ENCODE measurements around the gene SLC16A3. TPM values are rescaled to one million over a fixed set of nuclear protein-coding genes. Genes with fewer than 3 reads are reported as not detected.

Gene SLC16A3
- total and polyA plus RNA-seq, 10 of the 15 experiments (the other 5 are each of a cell fraction or from before 2014, with no cell fraction given), result 0.10 to 46.5 (median 8.0) TPM

DNA sequence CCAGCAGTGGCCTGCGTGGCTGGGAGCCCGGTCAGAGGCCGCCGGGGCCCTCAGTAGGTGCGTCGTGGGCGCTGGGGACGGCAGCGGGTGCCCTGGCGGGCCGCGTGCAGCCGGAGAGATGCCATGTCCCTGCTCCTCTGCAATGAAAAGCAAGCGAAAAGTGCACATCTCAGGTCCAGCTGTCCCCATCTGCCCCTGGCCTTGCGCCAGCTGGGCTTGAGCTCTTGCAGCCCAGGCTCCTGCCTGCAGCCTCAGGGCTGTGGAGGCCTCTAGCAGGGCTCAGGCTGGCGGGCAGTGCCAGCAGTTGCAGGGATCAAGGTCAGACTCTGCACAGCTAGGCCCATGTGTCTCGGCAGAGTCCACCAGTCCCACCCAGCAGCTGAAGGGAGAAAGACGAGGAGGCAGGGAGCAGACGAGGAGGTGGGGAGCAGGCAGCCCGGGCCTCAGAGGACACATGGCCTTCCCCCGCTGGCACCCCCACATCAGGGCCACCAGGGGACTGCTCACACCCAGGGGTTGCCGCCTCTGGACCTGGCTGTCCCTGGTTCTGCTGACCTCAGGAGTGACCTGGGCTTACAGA lies 11.2 kb downstream of the SLC16A3 start:
- WGBS (ENCODE audit: insufficient coverage, insufficient replicate concordance, low lambda C conversion rate, missing lambda C conversion rate), result 98% methylated on average over 21 of the region's 22 CpGs
- no peak for TF ChIP-seq POLR2AphosphoS5 (IDR thresholded peaks at IDR 0.05; ENCODE audit: low read length)
- no peak for TF ChIP-seq NFIC (IDR thresholded peaks at IDR 0.05; ENCODE audit: low read depth, low read length)
- TF ChIP-seq EZH2 (IDR thresholded peaks at IDR 0.05; ENCODE audit: borderline replicate concordance, control insufficient read depth, low read depth, low read length), result no peak
- TF ChIP-seq ATF7 (IDR thresholded peaks at IDR 0.05; ENCODE audit: low read depth), result no peak
- Histone ChIP-seq H3K27ac (ENCODE audit: control insufficient read depth, insufficient read depth) (no peak overlapping the region), H4K20me1 (ENCODE audit: control insufficient read depth, insufficient read depth) (peaks cover 3% of the 10 kb centered on the region; the same call in 1 of the 2 replicates), H3K4me2 (ENCODE audit: control insufficient read depth, insufficient read depth) (no peak overlapping the region), H3K4me3 (no peak overlapping the region), H3K9ac (ENCODE audit: control insufficient read depth, insufficient read depth, low read length) (no peak overlapping the region), H3K4me1 (ENCODE audit: control insufficient read depth, insufficient read depth, low read length) (peaks cover 44% of the 10 kb centered on the region), H3K79me2 (ENCODE audit: control insufficient read depth, insufficient read depth, low read length) (peaks cover 15% of the 10 kb centered on the region), H3K36me3 (ENCODE audit: control insufficient read depth in 2 of 2, insufficient read depth in 2 of 2, low read length in 1 of 2) (peaks cover 24 to 46% of the 10 kb centered on the region in 2 experiments), H3K9me3 (replicated peaks; ENCODE audit: control insufficient read depth, insufficient read depth, low read length) (no peaks in the 10 kb centered on the region), H2AFZ (ENCODE audit: control insufficient read depth, low read depth, low read length) (no peak overlapping the region), H3K27me3 (replicated peaks in 1 of 2; ENCODE audit: control insufficient read depth in 2 of 2, insufficient read depth in 2 of 2, low read length in 1 of 2) (no peaks in the 10 kb centered on the region)
- in situ Hi-C loops (cut with MboI), result no loop called here
- DNase-seq (ENCODE audit: low read depth, low spot score) (no peak), ATAC-seq (no peak), FAIRE-seq (no peak)
- ChIA-PET POLR2A (no interaction called here), CTCF (interaction anchor here (2.8 to 3.0 kb wide), 2 partner anchors 60 to 81 kb away, joined by 13 to 19 read pairs; no protein-coding TSS in a partner anchor), SMC1A (ENCODE audit: uncharacterized antibody, unreplicated experiment) (interaction anchor here (1.2 kb wide), 1 partner anchor 34 kb away, joined by 3 read pairs; no protein-coding TSS in a partner anchor), RAD21 (ENCODE audit: unreplicated experiment) (no interaction called here)
- intact Hi-C loops (cut with micrococcal nuclease; ENCODE audit: unreplicated experiment), result no loop called here
- BruUV-seq (replicated peaks), result no TSS peak

- Histone ChIP-seq H3K9ac (ENCODE audit: control insufficient read depth, insufficient read depth, low read length) (no peak overlapping the region), H3K27me3 (replicated peaks in 1 of 2; ENCODE audit: control insufficient read depth in 2 of 2, insufficient read depth in 2 of 2, low read length in 1 of 2) (no peaks in the 10 kb centered on the region), H2AFZ (ENCODE audit: control insufficient read depth, low read depth, low read length) (no peak overlapping the region), H4K20me1 (ENCODE audit: control insufficient read depth, insufficient read depth) (peaks cover 3% of the 10 kb centered on the region), H3K9me3 (replicated peaks; ENCODE audit: control insufficient read depth, insufficient read depth, low read length) (no peaks in the 10 kb centered on the region), H3K27ac (ENCODE audit: control insufficient read depth, insufficient read depth) (no peak overlapping the region), H3K4me1 (ENCODE audit: control insufficient read depth, insufficient read depth, low read length) (peaks cover 38% of the 10 kb centered on the region), H3K4me2 (ENCODE audit: control insufficient read depth, insufficient read depth) (no peak overlapping the region), H3K4me3 (no peak overlapping the region), H3K79me2 (ENCODE audit: control insufficient read depth, insufficient read depth, low read length) (peaks cover 9% of the 10 kb centered on the region), H3K36me3 (ENCODE audit: control insufficient read depth in 2 of 2, insufficient read depth in 2 of 2, low read length in 1 of 2) (peaks cover 26 to 50% of the 10 kb centered on the region in 2 experiments)
- ChIA-PET POLR2A (interaction anchor here (1.5 to 1.9 kb wide), 3 partner anchors 12 to 58 kb away, joined by 4 read pairs; partner anchors contain the start of genes CSNK1D and SLC16A3), RAD21 (ENCODE audit: unreplicated experiment) (interaction anchor here (1.1 to 2.6 kb wide), 4 partner anchors 35 to 81 kb away, joined by 4 to 18 read pairs (median 10); no protein-coding TSS in a partner anchor), SMC1A (ENCODE audit: uncharacterized antibody, unreplicated experiment) (interaction anchor here (1.2 to 2.6 kb wide), 4 partner anchors 34 to 80 kb away, joined by 3 to 12 read pairs (median 6); no protein-coding TSS in a partner anchor), CTCF (interaction anchor here (1.1 to 3.0 kb wide), 4 partner anchors 37 to 211 kb away, joined by 3 to 19 read pairs (median 8); no protein-coding TSS in a partner anchor)
- no peak for DNase-seq (ENCODE audit: low read depth, low spot score)
- in situ Hi-C loops (cut with MboI), result no loop called here
- no TSS peak for BruUV-seq (replicated peaks)
- intact Hi-C loops (cut with micrococcal nuclease; ENCODE audit: unreplicated experiment), result no loop called here
- no peak for ATAC-seq
- FAIRE-seq, result no peak
- WGBS (ENCODE audit: insufficient coverage, insufficient replicate concordance, low lambda C conversion rate, missing lambda C conversion rate), result 72% methylated on average over 20 of the region's 20 CpGs
- TF ChIP-seq POLR2AphosphoS2 (IDR thresholded peaks at IDR 0.05; ENCODE audit: low read depth, low read length) (peak; percentile 67; the same call in 1 of the 2 replicates), POLR2A (IDR thresholded peaks at IDR 0.05; ENCODE audit: low read depth, low read length) (peak; percentile 24; the same call in 1 of the 2 replicates), TCF3 (IDR thresholded peaks at IDR 0.05; ENCODE audit: borderline replicate concordance, insufficient read depth, low read depth, low read length) (0 out of 2 replicates have a peak, but pooled peaks have one; percentile 8)
- TF ChIP-seq, protein P1, sequence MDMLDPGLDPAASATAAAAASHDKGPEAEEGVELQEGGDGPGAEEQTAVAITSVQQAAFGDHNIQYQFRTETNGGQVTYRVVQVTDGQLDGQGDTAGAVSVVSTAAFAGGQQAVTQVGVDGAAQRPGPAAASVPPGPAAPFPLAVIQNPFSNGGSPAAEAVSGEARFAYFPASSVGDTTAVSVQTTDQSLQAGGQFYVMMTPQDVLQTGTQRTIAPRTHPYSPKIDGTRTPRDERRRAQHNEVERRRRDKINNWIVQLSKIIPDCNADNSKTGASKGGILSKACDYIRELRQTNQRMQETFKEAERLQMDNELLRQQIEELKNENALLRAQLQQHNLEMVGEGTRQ (IDR thresholded peaks at IDR 0.05; ENCODE audit: borderline replicate concordance, low read depth, low read length), result no peak
Observed at GRCh38 chr17:82240506-82241182, 11.8 kb downstream of the SLC16A3 start.
